ENCODE results near the gene ACBD6.

- TF ChIP-seq CTCF (IDR thresholded peaks at IDR 0.05) (no peak), EZH2 (IDR thresholded peaks at IDR 0.05; ENCODE audit: borderline replicate concordance, insufficient read depth, low read depth, low read length, poor library complexity, severe bottlenecking) (no peak)
Measured at GRCh38 chr1:180249725-180250498, 252.5 kb downstream of the ACBD6 start.

All from B cell (primary cell).